Measurements from ENCODE around the gene SLC9A2. TPM values are rescaled to one million over a fixed set of nuclear protein-coding genes. Genes with fewer than 3 reads are reported as not detected.

Gene SLC9A2
- 2.4 TPM for total RNA-seq

- DNase-seq: peak; percentile 51
Observed at GRCh38 chr2:102619414-102620319, at the start of gene SLC9A2. SLC9A2 (plus strand) TSS chr2:102619553; CDS start chr2:102619849, 296 bp downstream.

GRCh38 chr2:102575888-102576287 lies 43.5 kb upstream of the SLC9A2 start:
- no peak for DNase-seq

- no peak for DNase-seq
Observed at GRCh38 chr2:102578376-102578775, 41.0 kb upstream of the SLC9A2 start.

- no peak for DNase-seq
Observed at GRCh38 chr2:102581911-102582310, 37.4 kb upstream of the SLC9A2 start.

- DNase-seq: no peak
Observed at GRCh38 chr2:102582845-102583244, 36.5 kb upstream of the SLC9A2 start.

- peak; percentile 49 for DNase-seq
Observed at GRCh38 chr2:102585847-102586404, 33.4 kb upstream of the SLC9A2 start.

GRCh38 chr2:102588213-102588939 lies 31.0 kb upstream of the SLC9A2 start:
- no peak for DNase-seq

- no peak for DNase-seq
Observed at GRCh38 chr2:102589444-102589843, 29.9 kb upstream of the SLC9A2 start.

- DNase-seq: no peak
Observed at GRCh38 chr2:102591491-102592045, 27.8 kb upstream of the SLC9A2 start.

GRCh38 chr2:102592601-102593000 lies 26.8 kb upstream of the SLC9A2 start:
- no peak for DNase-seq

- no peak for DNase-seq
Observed at GRCh38 chr2:102593516-102593915, 25.8 kb upstream of the SLC9A2 start.

GRCh38 chr2:102594445-102595016 lies 24.8 kb upstream of the SLC9A2 start:
- no peak for DNase-seq

- no peak for DNase-seq
Observed at GRCh38 chr2:102597788-102598187, 21.6 kb upstream of the SLC9A2 start.

GRCh38 chr2:102599486-102599885 lies 19.9 kb upstream of the SLC9A2 start:
- no peak for DNase-seq

GRCh38 chr2:102601730-102602129 lies 17.6 kb upstream of the SLC9A2 start:
- no peak for DNase-seq

GRCh38 chr2:102603904-102604303 lies 15.4 kb upstream of the SLC9A2 start:
- peak; percentile 56 for DNase-seq

GRCh38 chr2:102604769-102605168 lies 14.6 kb upstream of the SLC9A2 start:
- peak; percentile 78 for DNase-seq

GRCh38 chr2:102606353-102606752 lies 13.0 kb upstream of the SLC9A2 start:
- DNase-seq: peak; percentile 70

- DNase-seq: peak; percentile 74
Observed at GRCh38 chr2:102615620-102616436, 3.5 kb upstream of the SLC9A2 start.

- peak; percentile 44 for DNase-seq
Observed at GRCh38 chr2:102618452-102619413, 620 bp upstream of the SLC9A2 start.

Measured in tongue (tissue), 2 donors.